Measurements from ENCODE around the gene IGSF6.
"Not testable (repeated sequence)": the region's sequence is repeated elsewhere in the genome, so short reads cannot be mapped to it uniquely, and the experiment has no call there.

Gene IGSF6

GRCh38 chr16:21651515-21651914 is 893 bp downstream of the IGSF6 start:
- DNase-seq = no peak

- DNase-seq = no peak
Measured at GRCh38 chr16:21650521-21650920, 1.9 kb downstream of the IGSF6 start.

- not testable (repeated sequence) for DNase-seq
Measured at GRCh38 chr16:21649826-21650406, 2.5 kb downstream of the IGSF6 start.

- no peak for DNase-seq
Measured at GRCh38 chr16:21647562-21648164, 4.7 kb downstream of the IGSF6 start.

- DNase-seq = peak; percentile 85
Measured at GRCh38 chr16:21646721-21647561, 5.5 kb downstream of the IGSF6 start.

GRCh38 chr16:21646091-21646490 is 6.3 kb downstream of the IGSF6 start:
- DNase-seq = no peak

GRCh38 chr16:21645261-21645721 is 7.1 kb downstream of the IGSF6 start:
- DNase-seq = peak; percentile 50

- no peak for DNase-seq
Measured at GRCh38 chr16:21644674-21645073, 7.7 kb downstream of the IGSF6 start.

GRCh38 chr16:21643785-21644184 is 8.6 kb downstream of the IGSF6 start:
- DNase-seq = no peak

- no peak for DNase-seq
Measured at GRCh38 chr16:21642861-21643260, 9.5 kb downstream of the IGSF6 start.

GRCh38 chr16:21641916-21642315 is 10.5 kb downstream of the IGSF6 start:
- DNase-seq = no peak

GRCh38 chr16:21639493-21639892 is 12.9 kb downstream of the IGSF6 start:
- DNase-seq = no peak

- DNase-seq = peak; percentile 36
Measured at GRCh38 chr16:21638573-21638975, 13.8 kb downstream of the IGSF6 start.

GRCh38 chr16:21637032-21637968 is 15.1 kb downstream of the IGSF6 start:
- DNase-seq = no peak

GRCh38 chr16:21635694-21636093 is 16.7 kb downstream of the IGSF6 start:
- not testable (repeated sequence) for DNase-seq

- DNase-seq = no peak
Measured at GRCh38 chr16:21634216-21634615, 18.2 kb downstream of the IGSF6 start.

GRCh38 chr16:21631951-21632575 is 20.3 kb downstream of the IGSF6 start:
- DNase-seq = not testable (repeated sequence)

- not testable (repeated sequence) for DNase-seq
Measured at GRCh38 chr16:21631376-21631775, 21.0 kb downstream of the IGSF6 start.

- not testable (repeated sequence) for DNase-seq
Measured at GRCh38 chr16:21630866-21631265, 21.5 kb downstream of the IGSF6 start.

GRCh38 chr16:21629616-21630539 is 22.5 kb downstream of the IGSF6 start:
- not testable (repeated sequence) for DNase-seq

GRCh38 chr16:21628772-21629171 is 23.6 kb downstream of the IGSF6 start:
- no peak for DNase-seq
